Loucy (cell line): Measurements from ENCODE around the gene SLC26A9.

Source experiments
- CTCF ChIP-seq: fragments of 200-600 bp; sonication (generic); conservative IDR thresholded peaks from 2 replicates; pipeline ENCODE4 v1.5.1; 2014; ENCODE audit warnings: mild to moderate bottlenecking, antibody characterized with exemption, low read length
- EZH2phosphoT487 ChIP-seq: fragments of 200-600 bp; IDR thresholded peaks from 2 replicates; pipeline ENCODE4 v1.6.1; 2018; ENCODE audit warnings: antibody characterized with exemption, mild to moderate bottlenecking, moderate library complexity, borderline replicate concordance

DNA sequence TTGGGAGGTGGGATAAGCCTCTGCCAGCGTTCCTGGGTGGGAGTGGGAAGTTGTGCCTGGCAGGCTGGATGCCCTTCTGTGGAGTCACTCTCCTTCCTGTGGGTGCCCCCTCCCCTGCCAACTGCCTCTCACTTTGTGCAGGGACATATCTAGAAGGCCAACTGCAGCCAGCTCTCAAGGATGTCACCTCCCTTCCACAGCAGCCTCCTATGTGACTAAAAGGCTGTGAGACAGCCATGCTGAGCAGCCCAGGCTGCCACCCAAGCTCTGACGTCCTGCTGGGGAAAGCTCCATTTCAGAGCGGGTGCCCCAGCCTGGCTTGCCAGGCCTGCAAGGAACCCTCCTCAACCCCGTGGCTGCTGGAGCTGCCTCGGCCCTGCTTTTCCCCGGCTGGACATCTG, 19.6 kb upstream of the SLC26A9 start:
- TF ChIP-seq CTCF (no peak), EZH2phosphoT487 (no peak)
